Subcutaneous abdominal adipose tissue (tissue), 5 donors: ENCODE measurements around the gene SPC24.
A peak's percentile ranks its signal among the peaks of the same experiment; 100 is the strongest.
"Not testable (repeated sequence)": the region's sequence is repeated elsewhere in the genome, so short reads cannot be mapped to it uniquely, and the experiment has no call there.

Experiments used
- H3K27ac ChIP-seq: one replicate; pipeline ENCODE4 v1.7.0; 2013; ENCODE audit warnings: low read depth, mild to moderate bottlenecking, inconsistent platforms, low read length, moderate library complexity
- H3K27me3 ChIP-seq, 5 donors: one replicate each; pipeline ENCODE4 v1.7.0; 2013; ENCODE audit warnings: low read length in 5 of 5, inconsistent platforms in 1 of 5; ENCODE audit not compliant: control insufficient read depth in 5 of 5, insufficient read depth in 4 of 5
- H3K36me3 ChIP-seq, 5 donors: one replicate each; pipeline ENCODE4 v1.7.0; 2013; ENCODE audit warnings: low read length in 5 of 5; ENCODE audit not compliant: control insufficient read depth in 5 of 5, insufficient read depth in 5 of 5
- H3K4me1 ChIP-seq, 5 donors: one replicate each; pipeline ENCODE4 v1.7.0; 2013; ENCODE audit warnings: low read length in 5 of 5, mild to moderate bottlenecking in 3 of 5, moderate library complexity in 1 of 5; ENCODE audit not compliant: control insufficient read depth in 5 of 5, insufficient read depth in 5 of 5
- H3K4me3 ChIP-seq, 5 donors: one replicate each; pipeline ENCODE4 v1.7.0; 2013; ENCODE audit warnings: low read length in 5 of 5, low read depth in 1 of 5
- H3K9ac ChIP-seq, 5 donors: one replicate each; pipeline ENCODE4 v1.7.0; 2013; ENCODE audit warnings: low read length in 5 of 5, mild to moderate bottlenecking in 4 of 5, moderate library complexity in 3 of 5
- H3K9me3 ChIP-seq, 5 donors: one replicate each; pipeline ENCODE4 v1.7.0; 2013; ENCODE audit warnings: low read length in 5 of 5; ENCODE audit not compliant: control insufficient read depth in 5 of 5
- donor health status: healthy.
- donor health status: healthy.
- donor health status: healthy.
- donor health status: healthy.
- donor health status: healthy.

The SPC24 gene

GRCh38 chr19:11131471-11131870 lies 24.1 kb downstream of the SPC24 start:
- H3K9me3 ChIP-seq = no peaks in the 10 kb centered on the region
- no peaks in the 10 kb centered on the region for H3K27me3 ChIP-seq
- H3K36me3 ChIP-seq = peaks cover 0 to 61% (median 46%) of the 10 kb centered on the region in 5 donors
- H3K4me1 ChIP-seq = peaks cover 4 to 20% (median 9%) of the 10 kb centered on the region in 5 donors
- no peak overlapping the region for H3K4me3 ChIP-seq
- peak overlapping the region; percentile 73 for H3K27ac ChIP-seq
- no peak overlapping the region for H3K9ac ChIP-seq

GRCh38 chr19:11130824-11131455 lies 24.6 kb downstream of the SPC24 start:
- Histone ChIP-seq H3K27ac (peak overlapping the region; percentile 73), H3K27me3 (no peaks in the 10 kb centered on the region), H3K36me3 (peaks cover 0 to 63% (median 46%) of the 10 kb centered on the region in 5 donors), H3K4me1 (peaks cover 4 to 23% (median 12%) of the 10 kb centered on the region in 5 donors), H3K4me3 (no peak overlapping the region), H3K9me3 (no peaks in the 10 kb centered on the region), H3K9ac (no peak overlapping the region)

DNA sequence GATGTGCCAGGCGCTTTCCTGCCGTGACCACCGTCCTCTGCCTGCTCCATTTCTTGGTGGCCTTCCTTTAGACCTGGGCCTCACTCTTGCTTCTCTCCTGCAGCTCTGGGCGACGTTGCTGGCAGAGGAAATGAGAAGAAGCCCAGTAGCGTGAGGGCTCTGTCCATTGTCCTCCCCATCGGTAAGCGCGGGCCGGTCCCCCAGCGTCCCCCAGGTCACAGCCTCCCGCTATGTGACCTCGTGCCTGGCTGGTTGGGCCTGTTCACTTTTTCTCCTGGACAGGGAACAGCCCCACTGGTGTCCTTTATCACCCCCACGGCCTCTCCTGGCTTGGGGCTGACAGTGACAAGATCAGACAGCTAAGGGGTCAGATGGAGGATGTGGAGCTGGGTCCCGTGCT lies 27.7 kb downstream of the SPC24 start:
- peaks cover 0 to 82% (median 58%) of the 10 kb centered on the region in 5 donors for H3K36me3 ChIP-seq
- H3K4me1 ChIP-seq = peaks cover 4 to 23% (median 12%) of the 10 kb centered on the region in 5 donors
- no peak overlapping the region for H3K27ac ChIP-seq
- no peaks in the 10 kb centered on the region for H3K27me3 ChIP-seq
- no peak overlapping the region for H3K4me3 ChIP-seq
- no peaks in the 10 kb centered on the region for H3K9me3 ChIP-seq
- no peak overlapping the region for H3K9ac ChIP-seq

DNA sequence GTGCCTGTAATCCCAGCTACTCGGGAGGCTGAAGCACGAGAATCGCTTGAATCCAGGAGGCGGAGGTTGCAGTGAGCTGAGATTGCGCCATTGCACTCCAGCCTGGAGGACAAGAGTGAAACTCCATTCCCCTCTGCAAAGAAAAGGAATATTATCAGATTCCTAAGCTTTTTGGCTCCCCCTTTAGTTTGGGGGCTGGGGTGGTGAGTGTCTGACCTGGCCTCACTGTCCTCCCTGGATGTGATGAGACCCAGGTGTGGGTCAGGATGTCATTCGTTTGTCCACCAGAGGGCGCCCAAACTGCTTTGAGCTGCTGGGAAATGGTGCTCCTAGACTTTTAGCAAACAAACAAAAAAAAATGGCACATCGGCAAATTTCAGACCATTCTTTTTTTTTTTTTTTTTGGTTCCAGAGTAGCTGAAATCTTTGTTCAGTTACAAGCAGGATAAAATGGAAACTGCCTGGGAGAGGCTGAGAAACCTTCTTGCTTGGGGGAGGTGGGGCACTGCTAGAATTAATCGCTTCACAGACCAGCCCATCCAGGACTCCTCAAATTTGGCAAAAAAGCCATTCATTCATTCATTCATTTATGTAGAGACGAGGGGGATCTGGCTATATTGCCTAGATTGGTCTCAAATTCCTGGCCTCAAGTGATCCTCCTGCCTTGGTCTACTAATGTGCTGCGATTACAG lies 29.4 kb downstream of the SPC24 start:
- Histone ChIP-seq H3K4me1 (peaks cover 4 to 15% (median 12%) of the 10 kb centered on the region in 5 donors), H3K27ac (no peak overlapping the region), H3K36me3 (peaks cover 0 to 74% (median 53%) of the 10 kb centered on the region in 5 donors), H3K9ac (no peak overlapping the region), H3K27me3 (no peaks in the 10 kb centered on the region), H3K9me3 (no peaks in the 10 kb centered on the region), H3K4me3 (no peak overlapping the region)

DNA sequence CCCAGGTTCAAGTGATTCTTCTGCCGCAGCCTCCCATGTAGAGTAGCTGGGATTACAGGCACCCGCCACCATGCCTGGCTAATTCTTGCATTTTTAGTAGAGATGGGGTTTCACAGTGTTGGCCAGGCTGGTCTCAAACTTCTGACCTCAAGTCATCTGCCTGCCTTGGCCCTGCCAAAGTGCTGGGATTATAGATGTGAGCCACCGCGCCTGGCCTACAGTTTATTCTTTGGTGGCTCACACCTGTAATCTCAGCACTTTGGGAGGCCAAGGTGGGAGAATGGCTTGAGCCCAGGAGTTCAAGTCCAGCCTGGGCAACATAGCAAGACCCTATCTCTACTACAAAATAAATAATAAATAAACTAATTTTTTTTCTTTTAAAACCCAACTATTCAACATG lies 31.4 kb downstream of the SPC24 start:
- H3K4me3 ChIP-seq, H3K9ac ChIP-seq, H3K9me3 ChIP-seq, H3K4me1 ChIP-seq, H3K27me3 ChIP-seq, H3K27ac ChIP-seq: not testable (repeated sequence)
- peaks cover 0 to 75% (median 60%) of the 10 kb centered on the region in 5 donors for H3K36me3 ChIP-seq

DNA sequence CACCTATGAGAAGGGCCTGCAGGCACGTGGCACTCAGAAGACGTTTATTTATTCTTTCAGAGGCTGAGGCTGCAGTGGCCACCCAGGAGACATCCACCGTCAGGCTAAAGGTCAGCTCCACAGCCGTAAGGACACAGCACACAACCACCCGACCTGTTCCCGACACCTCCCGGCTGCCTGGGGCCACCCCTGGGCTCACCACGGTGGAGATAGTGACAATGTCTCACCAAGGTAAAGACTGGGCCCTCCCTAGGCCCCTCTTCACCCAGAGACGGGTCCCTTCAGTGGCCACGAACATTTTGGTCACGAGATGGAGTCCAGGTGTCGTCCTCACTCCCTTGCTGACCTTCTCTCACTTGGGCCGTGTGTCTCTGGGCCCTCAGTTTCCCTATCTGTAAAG lies 32.5 kb downstream of the SPC24 start:
- H3K36me3 ChIP-seq = peaks cover 0 to 74% (median 59%) of the 10 kb centered on the region in 5 donors
- peaks cover 0 to 6% (median 4%) of the 10 kb centered on the region in 5 donors for H3K4me1 ChIP-seq
- H3K9me3 ChIP-seq = no peaks in the 10 kb centered on the region

DNA sequence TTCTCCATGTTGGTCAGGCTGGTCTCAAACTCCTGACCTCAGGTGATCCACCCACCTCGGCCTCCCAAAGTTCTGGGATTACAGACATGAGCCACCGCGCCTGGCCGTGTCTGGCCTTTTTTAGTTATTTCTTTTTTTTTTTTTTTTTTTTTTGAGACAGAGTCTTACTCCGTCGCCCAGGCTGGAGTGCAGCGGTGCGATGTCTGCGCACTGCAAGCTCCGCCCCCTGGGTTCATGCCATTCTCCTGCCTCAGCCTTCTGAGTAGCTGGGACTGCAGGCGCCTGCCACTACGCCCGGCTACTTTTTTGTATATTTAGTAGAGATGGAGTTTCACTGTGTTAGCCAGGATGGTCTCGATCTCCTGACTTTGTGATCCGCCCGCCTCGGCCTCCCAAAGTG lies 33.6 kb downstream of the SPC24 start:
- not testable (repeated sequence) for H3K4me1 ChIP-seq, H3K27me3 ChIP-seq, H3K4me3 ChIP-seq, H3K27ac ChIP-seq, H3K9ac ChIP-seq, H3K9me3 ChIP-seq
- H3K36me3 ChIP-seq = peaks cover 0 to 75% (median 61%) of the 10 kb centered on the region in 5 donors

More for the DNA sequence above, 32.5 kb downstream of the SPC24 start:
- H3K27me3 ChIP-seq = no peaks in the 10 kb centered on the region
- no peak overlapping the region for H3K4me3 ChIP-seq
- no peak overlapping the region for H3K9ac ChIP-seq
- H3K27ac ChIP-seq = no peak overlapping the region

DNA sequence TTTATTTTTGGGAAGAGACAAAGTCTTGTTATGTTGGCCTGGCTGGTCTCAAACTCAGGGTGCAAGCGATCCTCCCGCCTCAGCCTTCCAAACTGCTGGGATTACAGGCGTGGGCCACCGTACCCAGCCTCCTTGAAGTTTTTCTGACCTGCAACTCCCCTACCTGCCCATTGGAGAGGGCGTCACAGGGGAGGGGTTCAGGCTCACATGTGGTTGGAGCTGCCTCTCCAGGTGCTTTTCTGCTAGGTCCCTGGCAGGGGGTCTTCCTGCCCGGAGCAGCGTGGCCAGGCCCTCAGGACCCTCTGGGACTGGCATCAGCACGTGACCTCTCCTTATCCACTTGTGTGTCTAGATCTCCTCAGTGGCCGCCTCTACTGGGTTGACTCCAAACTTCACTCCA lies 39.1 kb downstream of the SPC24 start:
- no peaks in the 10 kb centered on the region for H3K4me1 ChIP-seq
- H3K27ac ChIP-seq = no peak overlapping the region
- H3K9ac ChIP-seq = no peak overlapping the region
- no peak overlapping the region for H3K4me3 ChIP-seq
- no peaks in the 10 kb centered on the region for H3K9me3 ChIP-seq
- H3K36me3 ChIP-seq = peaks cover 0 to 92% (median 82%) of the 10 kb centered on the region in 5 donors
- no peaks in the 10 kb centered on the region for H3K27me3 ChIP-seq

- H3K27ac ChIP-seq = no peak overlapping the region
- no peaks in the 10 kb centered on the region for H3K4me1 ChIP-seq
- H3K36me3 ChIP-seq = peaks cover 0 to 93% (median 83%) of the 10 kb centered on the region in 5 donors
- H3K4me3 ChIP-seq = no peak overlapping the region
- no peaks in the 10 kb centered on the region for H3K9me3 ChIP-seq
- no peak overlapping the region for H3K9ac ChIP-seq
- no peaks in the 10 kb centered on the region for H3K27me3 ChIP-seq
Measured at GRCh38 chr19:11115895-11116446, 39.6 kb downstream of the SPC24 start.

DNA sequence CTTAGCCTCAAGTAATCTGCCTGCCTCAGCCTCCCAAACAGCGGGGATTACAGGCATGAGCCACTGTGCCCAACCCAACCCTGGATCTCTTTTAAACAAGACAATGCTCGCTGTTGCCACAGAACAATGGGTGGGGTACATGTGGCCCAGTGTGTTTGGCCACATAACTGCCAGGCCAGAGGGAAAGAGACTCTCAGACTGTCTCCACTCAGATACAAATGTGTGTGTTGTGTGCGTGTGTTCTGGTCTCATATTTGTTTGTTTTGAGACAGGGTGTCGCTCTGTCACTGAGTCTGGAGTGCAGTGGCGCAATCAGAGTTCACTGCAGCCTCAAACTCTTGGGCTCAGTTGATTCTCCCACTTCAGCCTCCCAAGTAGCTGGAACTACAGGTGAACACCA lies 40.5 kb downstream of the SPC24 start:
- no peak overlapping the region for H3K9ac ChIP-seq
- H3K9me3 ChIP-seq = no peaks in the 10 kb centered on the region
- no peaks in the 10 kb centered on the region for H3K4me1 ChIP-seq
- no peaks in the 10 kb centered on the region for H3K27me3 ChIP-seq
- no peak overlapping the region for H3K4me3 ChIP-seq
- no peak overlapping the region for H3K27ac ChIP-seq
- peaks cover 0 to 93% (median 81%) of the 10 kb centered on the region in 5 donors for H3K36me3 ChIP-seq
